Stimulated activated CD8-positive, alpha-beta memory T cell treated with anti-CD3 and anti-CD28 coated beads, Interleukin-2, amount 100 ng/mL, for 1 hour (primary cell): Measurements from ENCODE around the gene SPOCD1.
"Not testable (repeated sequence)": the region's sequence is repeated elsewhere in the genome, so short reads cannot be mapped to it uniquely, and the experiment has no call there.

Source experiments
- DNase-seq, 2 donors: peaks; one replicate each; pipeline ENCODE4 v3.0.0-alpha.2; 2020; ENCODE audit warnings: low read depth in 2 of 2

SPOCD1 gene

DNA sequence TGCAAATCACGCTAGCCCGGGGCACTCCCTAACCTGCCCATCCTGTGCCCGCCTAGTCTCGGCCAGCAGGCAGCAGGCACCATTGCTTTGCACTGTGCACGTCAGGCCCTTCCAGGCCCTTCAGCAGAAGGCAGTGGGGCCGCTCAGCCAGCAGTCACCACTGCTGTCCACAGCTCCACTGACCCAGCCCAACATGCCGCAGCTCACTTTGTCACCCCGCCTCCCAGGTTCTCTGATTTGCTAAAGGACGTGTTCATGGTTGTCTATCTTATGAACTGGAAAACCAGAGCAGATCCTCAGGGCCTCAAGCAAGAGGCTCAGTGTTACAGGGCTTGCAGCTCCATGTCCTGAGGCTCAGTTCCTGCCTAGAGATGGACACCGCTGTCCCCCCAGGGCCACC is 14.2 kb upstream of the SPOCD1 start:
- no peak for DNase-seq

GRCh38 chr1:31828926-31829690 is 13.3 kb upstream of the SPOCD1 start:
- no peak for DNase-seq

GRCh38 chr1:31828341-31828740 is 12.5 kb upstream of the SPOCD1 start:
- DNase-seq, result no peak

- DNase-seq, result no peak
These were observed 8.0 kb upstream of the SPOCD1 start for GRCh38 chr1:31823780-31824179.

- DNase-seq, result no peak
These were observed 6.9 kb upstream of the SPOCD1 start for GRCh38 chr1:31822766-31823165.

- DNase-seq, result not testable (repeated sequence)
These were observed 4.4 kb upstream of the SPOCD1 start for GRCh38 chr1:31820196-31820595.

- DNase-seq, result no peak
These were observed 2.4 kb upstream of the SPOCD1 start for GRCh38 chr1:31818206-31818605.

GRCh38 chr1:31816947-31817346 is 1.1 kb upstream of the SPOCD1 start:
- not testable (repeated sequence) for DNase-seq

DNA sequence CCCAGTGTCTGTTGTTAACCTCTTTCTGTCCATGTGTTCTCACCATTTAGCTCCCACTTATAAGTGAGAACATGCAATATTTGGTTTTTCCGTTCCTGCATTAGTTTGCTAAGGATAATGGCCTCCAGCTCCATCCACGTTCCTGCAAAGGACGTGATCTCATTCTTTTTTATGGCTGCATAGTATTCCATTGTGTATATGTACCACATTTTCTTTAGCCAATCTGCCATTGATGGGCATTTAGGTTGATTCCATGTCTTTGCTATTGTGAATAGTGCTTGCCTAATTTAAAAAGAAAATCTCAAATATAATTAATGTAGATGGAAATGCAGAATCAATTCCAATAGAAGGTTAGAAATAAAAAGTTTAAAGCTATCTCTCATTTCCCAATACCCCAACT is 679 bp upstream of the SPOCD1 start:
- not testable (repeated sequence) for DNase-seq

GRCh38 chr1:31815307-31815645 is 546 bp downstream of the SPOCD1 start:
- no peak for DNase-seq

GRCh38 chr1:31814631-31815306 is 1.1 kb downstream of the SPOCD1 start:
- no peak for DNase-seq

DNA sequence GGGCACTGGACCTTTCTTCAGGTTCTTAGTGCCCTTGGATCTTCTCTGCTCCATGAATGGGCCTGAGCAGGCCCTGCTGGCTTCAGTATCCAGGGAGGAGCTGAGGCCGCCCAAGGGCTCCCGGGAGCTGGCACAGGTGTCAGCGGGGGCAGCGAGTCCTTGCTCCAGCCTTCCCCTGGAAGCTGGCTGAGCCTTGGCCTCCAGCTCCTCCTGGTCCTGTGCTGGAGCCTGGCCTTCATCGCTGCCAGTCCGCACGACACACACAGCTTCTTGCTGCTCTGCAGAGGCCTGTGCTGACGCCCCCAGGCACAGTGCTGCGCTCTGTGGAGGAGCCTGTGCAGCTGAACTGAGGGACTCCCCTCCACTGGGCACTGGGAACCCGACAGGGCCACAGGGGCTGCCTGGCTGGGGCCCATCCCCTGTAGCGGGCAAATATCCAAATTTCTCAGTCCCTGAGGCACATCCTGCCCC is 1.7 kb downstream of the SPOCD1 start:
- DNase-seq, result no peak

GRCh38 chr1:31812158-31812829 is 3.5 kb downstream of the SPOCD1 start:
- no peak for DNase-seq

DNA sequence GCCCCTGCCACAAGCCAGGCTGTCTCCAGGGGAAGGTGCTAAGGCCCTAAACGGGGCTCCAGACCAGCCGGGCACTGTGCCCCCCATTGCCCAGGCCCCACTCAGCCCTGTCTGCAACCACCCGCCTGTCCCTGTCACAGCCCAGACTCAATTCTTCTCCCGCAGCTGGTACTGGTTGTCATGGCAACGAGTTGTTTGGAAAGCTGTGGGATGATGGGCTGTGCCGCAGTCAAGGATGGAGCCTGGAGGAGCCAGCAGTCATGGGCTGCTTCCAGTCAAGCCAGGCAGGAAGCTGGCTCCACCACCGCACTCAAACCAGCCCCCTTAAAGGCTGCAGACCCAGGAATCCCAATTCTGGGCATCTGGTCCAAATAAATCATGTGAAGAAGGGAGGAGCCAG is 4.2 kb downstream of the SPOCD1 start:
- no peak for DNase-seq

GRCh38 chr1:31809698-31810097 is 6.1 kb downstream of the SPOCD1 start:
- no peak for DNase-seq

GRCh38 chr1:31807273-31808048 is 8.4 kb downstream of the SPOCD1 start:
- no peak for DNase-seq

DNA sequence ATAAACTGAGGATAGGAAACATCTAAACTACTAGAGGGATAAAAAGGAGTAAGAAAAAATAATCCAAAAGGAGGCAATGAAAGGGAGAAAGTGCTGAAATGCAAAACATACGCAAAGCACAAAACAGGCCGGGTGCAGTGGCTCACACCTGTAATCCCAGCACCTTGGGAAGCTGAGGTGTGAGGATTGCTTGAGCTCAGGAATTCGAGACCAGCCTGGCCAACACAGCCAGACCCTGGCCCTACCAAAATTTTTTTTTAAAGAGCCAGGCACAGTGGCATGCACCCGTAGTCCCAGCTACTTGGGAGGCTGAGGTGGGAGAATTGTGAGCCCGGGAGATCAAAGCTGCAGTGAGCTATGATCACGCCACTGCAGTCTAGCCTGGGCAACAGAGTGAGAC is 10.5 kb downstream of the SPOCD1 start:
- DNase-seq, result no peak

GRCh38 chr1:31804098-31804497 is 11.7 kb downstream of the SPOCD1 start:
- no peak for DNase-seq

- DNase-seq, result no peak
These were observed 12.2 kb downstream of the SPOCD1 start for GRCh38 chr1:31803610-31804009.

DNA sequence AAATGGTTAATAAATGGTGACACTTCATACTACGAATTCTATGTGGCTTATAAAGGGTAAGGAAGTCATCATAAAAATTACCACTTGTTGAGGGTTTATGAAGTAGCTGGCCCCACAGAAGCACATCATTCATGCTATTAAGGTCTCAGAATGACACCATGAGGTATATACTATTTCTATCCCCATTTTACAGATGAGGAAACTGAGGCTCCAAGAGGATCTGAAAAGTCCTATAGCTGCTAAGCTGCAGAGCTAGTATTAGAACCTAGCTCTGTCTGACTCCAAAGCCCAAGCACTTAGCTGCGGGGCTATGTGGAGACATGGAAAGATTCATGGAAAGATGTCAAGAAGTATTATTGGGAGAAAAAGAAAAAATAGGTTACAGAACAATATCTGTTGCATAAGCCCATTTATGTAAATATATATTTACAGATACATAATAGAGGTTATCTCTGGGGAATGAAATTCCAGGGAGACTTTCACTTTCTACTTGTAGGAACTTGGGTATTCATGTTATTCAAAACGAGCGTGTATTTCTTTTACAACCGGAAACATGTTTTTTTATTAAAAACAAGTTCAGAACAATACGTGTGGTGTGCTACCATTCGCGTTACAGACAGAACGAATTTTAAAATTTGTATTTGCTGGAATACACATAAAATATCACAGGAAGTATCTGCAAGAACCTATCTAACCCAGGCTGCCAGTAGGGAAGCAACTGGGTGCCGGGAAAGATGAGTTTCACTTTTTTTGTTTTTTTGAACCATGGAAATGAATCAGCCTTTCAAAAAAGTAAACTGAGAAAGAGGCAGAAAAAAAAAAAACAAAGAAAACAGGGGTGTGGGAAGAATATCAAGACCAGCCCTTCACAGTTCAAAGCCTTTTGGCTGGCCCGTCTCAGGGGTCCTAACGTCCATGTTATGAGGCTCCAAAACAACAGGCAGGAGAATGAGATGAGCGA is 13.4 kb downstream of the SPOCD1 start:
- no peak for DNase-seq

GRCh38 chr1:31801458-31801857 is 14.4 kb downstream of the SPOCD1 start:
- no peak for DNase-seq
